Measurements from ENCODE around the gene GADL1. TPM values are rescaled to one million over a fixed set of nuclear protein-coding genes. Genes with fewer than 3 reads are reported as not detected.

The GADL1 gene
- total RNA-seq, 1 experiment from 2014 or later: not detected

- H3K9me2 ChIP-seq (ENCODE audit: insufficient read depth): no peaks in the 10 kb centered on the region
- no peak overlapping the region for H2AFZ ChIP-seq
- intact Hi-C loops (cut with micrococcal nuclease; ENCODE audit: unreplicated experiment): no loop called here
- ChIA-PET POLR2A (ENCODE audit: unreplicated experiment) (interaction anchor here (0.7 kb wide), 1 partner anchor 7 kb away, joined by 4 read pairs; no protein-coding TSS in a partner anchor), CTCF (interaction anchor here (0.7 kb wide), 1 partner anchor 701 kb away, joined by 10 read pairs; no protein-coding TSS in a partner anchor)
- no peak for DNase-seq
- no peak overlapping the region for H3K4me2 ChIP-seq
- H4K20me1 ChIP-seq (ENCODE audit: insufficient read depth): no peaks in the 10 kb centered on the region
- no peaks in the 10 kb centered on the region for H3K4me1 ChIP-seq (replicated peaks; ENCODE audit: insufficient read depth)
- no peak overlapping the region for H3K27ac ChIP-seq
- no peaks in the 10 kb centered on the region for H3K27me3 ChIP-seq (ENCODE audit: insufficient read depth, low read depth)
- no peaks in the 10 kb centered on the region for H3K79me2 ChIP-seq (ENCODE audit: low read depth)
- TF ChIP-seq EZH2 (IDR thresholded peaks at IDR 0.05; ENCODE audit: low read depth): no peak
- TF ChIP-seq, protein P1, sequence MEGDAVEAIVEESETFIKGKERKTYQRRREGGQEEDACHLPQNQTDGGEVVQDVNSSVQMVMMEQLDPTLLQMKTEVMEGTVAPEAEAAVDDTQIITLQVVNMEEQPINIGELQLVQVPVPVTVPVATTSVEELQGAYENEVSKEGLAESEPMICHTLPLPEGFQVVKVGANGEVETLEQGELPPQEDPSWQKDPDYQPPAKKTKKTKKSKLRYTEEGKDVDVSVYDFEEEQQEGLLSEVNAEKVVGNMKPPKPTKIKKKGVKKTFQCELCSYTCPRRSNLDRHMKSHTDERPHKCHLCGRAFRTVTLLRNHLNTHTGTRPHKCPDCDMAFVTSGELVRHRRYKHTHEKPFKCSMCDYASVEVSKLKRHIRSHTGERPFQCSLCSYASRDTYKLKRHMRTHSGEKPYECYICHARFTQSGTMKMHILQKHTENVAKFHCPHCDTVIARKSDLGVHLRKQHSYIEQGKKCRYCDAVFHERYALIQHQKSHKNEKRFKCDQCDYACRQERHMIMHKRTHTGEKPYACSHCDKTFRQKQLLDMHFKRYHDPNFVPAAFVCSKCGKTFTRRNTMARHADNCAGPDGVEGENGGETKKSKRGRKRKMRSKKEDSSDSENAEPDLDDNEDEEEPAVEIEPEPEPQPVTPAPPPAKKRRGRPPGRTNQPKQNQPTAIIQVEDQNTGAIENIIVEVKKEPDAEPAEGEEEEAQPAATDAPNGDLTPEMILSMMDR (conservative IDR thresholded peaks at IDR 0.05): no peak
- H3K9me3 ChIP-seq (ENCODE audit: insufficient read depth, low read depth): no peaks in the 10 kb centered on the region
- BruUV-seq (replicated peaks): no TSS peak
- no peak overlapping the region for H3K4me3 ChIP-seq
- no peaks in the 10 kb centered on the region for H3K36me3 ChIP-seq (ENCODE audit: low read depth)
- H3F3A ChIP-seq (ENCODE audit: insufficient read depth, low read depth): no peaks in the 10 kb centered on the region
Measured at GRCh38 chr3:30742796-30743619, 151.5 kb downstream of the GADL1 start.

DNA sequence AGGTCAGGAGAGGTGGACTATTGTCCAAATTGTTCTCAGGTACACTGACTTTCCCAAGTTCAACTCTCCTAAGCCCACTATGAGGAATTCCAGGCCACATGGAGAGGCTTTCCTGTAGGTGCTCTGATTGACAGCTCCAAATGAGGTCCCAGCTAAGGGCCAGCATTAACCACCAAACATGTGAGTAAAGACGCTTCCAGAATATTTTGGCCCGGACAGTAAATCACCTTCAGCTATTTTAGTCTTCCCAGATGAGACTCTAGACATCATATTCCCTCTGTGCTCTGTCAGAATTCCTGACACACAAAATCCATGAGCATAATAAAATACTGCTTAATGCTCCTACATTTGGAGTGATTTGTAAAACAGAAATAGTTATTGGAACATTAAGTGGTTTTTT, 152.6 kb downstream of the GADL1 start:
- no peak overlapping the region for H3K27ac ChIP-seq
- intact Hi-C loops (cut with micrococcal nuclease; ENCODE audit: unreplicated experiment): no loop called here
- H3K4me1 ChIP-seq (replicated peaks; ENCODE audit: insufficient read depth): no peaks in the 10 kb centered on the region
- H3K27me3 ChIP-seq (ENCODE audit: insufficient read depth, low read depth): no peaks in the 10 kb centered on the region
- H3F3A ChIP-seq (ENCODE audit: insufficient read depth, low read depth): no peaks in the 10 kb centered on the region
- H3K9me3 ChIP-seq (ENCODE audit: insufficient read depth, low read depth): no peaks in the 10 kb centered on the region
- H3K79me2 ChIP-seq (ENCODE audit: low read depth): no peaks in the 10 kb centered on the region
- TF ChIP-seq, protein P1 (conservative IDR thresholded peaks at IDR 0.05): no peak
- no peak for TF ChIP-seq EZH2 (IDR thresholded peaks at IDR 0.05; ENCODE audit: low read depth)
- H3K4me3 ChIP-seq: no peak overlapping the region
- H3K4me2 ChIP-seq: no peak overlapping the region
- no peaks in the 10 kb centered on the region for H4K20me1 ChIP-seq (ENCODE audit: insufficient read depth)
- ChIA-PET CTCF (interaction anchor here (0.7 kb wide), 1 partner anchor 700 kb away, joined by 10 read pairs; no protein-coding TSS in a partner anchor), POLR2A (ENCODE audit: unreplicated experiment) (interaction anchor here (0.7 kb wide), 1 partner anchor 9 kb away, joined by 4 read pairs; no protein-coding TSS in a partner anchor)
- H2AFZ ChIP-seq: no peak overlapping the region
- BruUV-seq (replicated peaks): no TSS peak
- no peak for DNase-seq
- H3K36me3 ChIP-seq (ENCODE audit: low read depth): no peaks in the 10 kb centered on the region
- no peaks in the 10 kb centered on the region for H3K9me2 ChIP-seq (ENCODE audit: insufficient read depth)

DNA sequence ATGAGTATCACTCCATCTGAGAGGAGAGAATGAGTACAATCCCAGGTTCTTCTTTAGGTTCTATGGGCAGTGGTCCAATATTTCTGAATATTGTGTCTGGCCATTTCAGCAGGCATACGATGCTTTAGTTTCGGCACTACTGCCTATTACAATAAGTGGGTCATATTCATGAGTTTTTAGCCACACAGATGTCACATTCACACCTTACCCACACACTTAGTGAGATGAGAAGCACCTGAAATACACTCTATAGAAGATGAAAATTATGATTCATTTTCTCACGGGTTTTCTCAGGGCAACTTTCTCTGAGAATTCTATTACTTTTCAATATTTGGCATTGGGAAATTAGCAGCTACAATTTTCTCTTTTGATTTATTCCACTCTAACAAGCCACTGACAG, 155.9 kb downstream of the GADL1 start:
- H3K9me3 ChIP-seq (ENCODE audit: insufficient read depth, low read depth): no peaks in the 10 kb centered on the region
- no peaks in the 10 kb centered on the region for H3K9me2 ChIP-seq (ENCODE audit: insufficient read depth)
- intact Hi-C loops (cut with micrococcal nuclease; ENCODE audit: unreplicated experiment): no loop called here
- TF ChIP-seq, protein P1 (conservative IDR thresholded peaks at IDR 0.05): no peak
- TF ChIP-seq EZH2 (IDR thresholded peaks at IDR 0.05; ENCODE audit: low read depth): no peak
- ChIA-PET POLR2A (ENCODE audit: unreplicated experiment) (no interaction called here), CTCF (no interaction called here)
- H4K20me1 ChIP-seq (ENCODE audit: insufficient read depth): no peaks in the 10 kb centered on the region
- no peak for DNase-seq
- H3K27ac ChIP-seq: no peak overlapping the region
- H3K4me2 ChIP-seq: no peak overlapping the region
- H3K4me1 ChIP-seq (replicated peaks; ENCODE audit: insufficient read depth): no peaks in the 10 kb centered on the region
- H3K27me3 ChIP-seq (ENCODE audit: insufficient read depth, low read depth): no peaks in the 10 kb centered on the region
- no peak overlapping the region for H3K4me3 ChIP-seq
- no TSS peak for BruUV-seq (replicated peaks)
- no peaks in the 10 kb centered on the region for H3K79me2 ChIP-seq (ENCODE audit: low read depth)
- no peaks in the 10 kb centered on the region for H3F3A ChIP-seq (ENCODE audit: insufficient read depth, low read depth)
- no peak overlapping the region for H2AFZ ChIP-seq
- H3K36me3 ChIP-seq (ENCODE audit: low read depth): no peaks in the 10 kb centered on the region

All from PC-9 (cell line).